Astrocyte (in vitro differentiated cells and primary cell): ENCODE measurements around the gene LAMB1. TPM values are rescaled to one million over a fixed set of nuclear protein-coding genes. Genes with fewer than 3 reads are reported as not detected.

Experiments used
- DNase-seq: peaks from one replicate; pipeline ENCODE4 v3.0.0-alpha.2; 2010; ENCODE audit warnings: low read depth
- FAIRE-seq: peaks from 2 replicates; lab custom pipeline; 2011; peaks lifted over from hg19 to GRCh38; lab: Jason Lieb, UNC
- H2AFZ ChIP-seq: 2 replicates; pipeline ENCODE4 v1.6.0; 2012; ENCODE audit warnings: low read depth, low read length, inconsistent platforms
- H3K27ac ChIP-seq: 2 replicates; pipeline ENCODE4 v1.5.1; 2011; ENCODE audit warnings: low read depth, low read length, inconsistent platforms
- H3K27me3 ChIP-seq: 2 replicates; pipeline ENCODE4 v1.6.0; 2011; ENCODE audit warnings: low read length, inconsistent platforms; ENCODE audit not compliant: insufficient read depth
- H3K36me3 ChIP-seq: 2 replicates; pipeline ENCODE4 v1.5.1; 2011; ENCODE audit warnings: low read length, inconsistent platforms; ENCODE audit not compliant: insufficient read depth
- H3K4me1 ChIP-seq: 2 replicates; pipeline ENCODE4 v1.5.1; 2011; ENCODE audit warnings: low read length, inconsistent platforms; ENCODE audit not compliant: insufficient read depth
- H3K4me2 ChIP-seq: 2 replicates; pipeline ENCODE4 v1.6.0; 2012; ENCODE audit warnings: low read length, inconsistent platforms
- H3K4me3 ChIP-seq: 2 replicates; pipeline ENCODE4 v1.5.1; 2011; ENCODE audit warnings: low read depth, mild to moderate bottlenecking, low read length, inconsistent platforms; ENCODE audit not compliant: insufficient read depth
- H3K79me2 ChIP-seq: 2 replicates; pipeline ENCODE4 v1.6.0; 2012; ENCODE audit warnings: mild to moderate bottlenecking, low read length, inconsistent platforms; ENCODE audit not compliant: insufficient read depth
- H3K9ac ChIP-seq: 2 replicates; pipeline ENCODE4 v1.6.0; 2012; ENCODE audit warnings: mild to moderate bottlenecking, low read length, inconsistent platforms
- H3K9me3 ChIP-seq: 2 replicates; pipeline ENCODE4 v1.5.1; 2012; ENCODE audit warnings: low read depth, mild to moderate bottlenecking, low read length, inconsistent platforms; ENCODE audit not compliant: insufficient read depth
- H4K20me1 ChIP-seq: 2 replicates; pipeline ENCODE4 v1.6.0; 2012; ENCODE audit warnings: low read length, inconsistent platforms; ENCODE audit not compliant: insufficient read depth
- H3K27ac Mint-ChIP-seq: one replicate; pipeline ENCODE4 v1.8.0; 2021; ENCODE audit warnings: mild to moderate bottlenecking, mixed read lengths; ENCODE audit not compliant: unreplicated experiment
- H3K27me3 Mint-ChIP-seq: one replicate; pipeline ENCODE4 v1.8.0; 2021; ENCODE audit warnings: low read depth, mixed read lengths; ENCODE audit not compliant: unreplicated experiment
- H3K36me3 Mint-ChIP-seq: one replicate; pipeline ENCODE4 v1.8.0; 2021; ENCODE audit warnings: low read depth, mixed read lengths; ENCODE audit not compliant: unreplicated experiment
- H3K4me1 Mint-ChIP-seq: one replicate; pipeline ENCODE4 v1.8.0; 2021; ENCODE audit warnings: low read depth, mixed read lengths; ENCODE audit not compliant: unreplicated experiment
- H3K4me3 Mint-ChIP-seq: one replicate; pipeline ENCODE4 v1.8.0; 2021; ENCODE audit warnings: mild to moderate bottlenecking, moderate library complexity, mixed read lengths; ENCODE audit not compliant: unreplicated experiment
- H3K9me3 Mint-ChIP-seq: one replicate; pipeline ENCODE4 v1.8.0; 2021; ENCODE audit warnings: mild to moderate bottlenecking, mixed read lengths; ENCODE audit not compliant: unreplicated experiment
- CTCF ChIP-seq: IDR thresholded peaks from 2 replicates; pipeline ENCODE4 v1.5.1; 2011; ENCODE audit warnings: low read depth, mild to moderate bottlenecking, inconsistent platforms, low read length, moderate library complexity; ENCODE audit not compliant: insufficient read depth
- EZH2 ChIP-seq: IDR thresholded peaks from 2 replicates; pipeline ENCODE4 v1.6.1; 2012; ENCODE audit warnings: mild to moderate bottlenecking, low read length, inconsistent platforms; ENCODE audit not compliant: insufficient read depth
- total RNA-seq: library from RNA; stranded (reverse); gene quantifications from 2 replicates; pipeline ENCODE4 v1.2.1, GENCODE V29; 2021

The LAMB1 gene
- total RNA-seq, 1 donor from 2014 or later, result 403 TPM

GRCh38 chr7:108024538-108024937 is 21.6 kb upstream of the LAMB1 start:
- H3K27me3 ChIP-seq, result no peaks in the 10 kb centered on the region
- H3K4me2 ChIP-seq, result no peak overlapping the region
- FAIRE-seq, result no peak
- no peaks in the 10 kb centered on the region for H3K36me3 Mint-ChIP-seq
- H3K4me3 ChIP-seq, result no peak overlapping the region
- no peak overlapping the region for H2AFZ ChIP-seq
- no peak for DNase-seq
- H3K27me3 Mint-ChIP-seq, result no peaks in the 10 kb centered on the region
- H3K27ac Mint-ChIP-seq, result no peak overlapping the region
- peaks cover 19% of the 10 kb centered on the region for H3K4me1 Mint-ChIP-seq
- no peak overlapping the region for H3K9ac ChIP-seq
- peaks cover 9% of the 10 kb centered on the region for H3K4me1 ChIP-seq
- H3K36me3 ChIP-seq, result no peaks in the 10 kb centered on the region
- no peak overlapping the region for H3K27ac ChIP-seq
- H3K4me3 Mint-ChIP-seq, result no peak overlapping the region
- TF ChIP-seq EZH2, result no peak
- TF ChIP-seq CTCF, result no peak
- no peaks in the 10 kb centered on the region for H4K20me1 ChIP-seq
- H3K9me3 Mint-ChIP-seq, result no peaks in the 10 kb centered on the region
- H3K79me2 ChIP-seq, result no peaks in the 10 kb centered on the region
- H3K9me3 ChIP-seq, result no peaks in the 10 kb centered on the region

DNA sequence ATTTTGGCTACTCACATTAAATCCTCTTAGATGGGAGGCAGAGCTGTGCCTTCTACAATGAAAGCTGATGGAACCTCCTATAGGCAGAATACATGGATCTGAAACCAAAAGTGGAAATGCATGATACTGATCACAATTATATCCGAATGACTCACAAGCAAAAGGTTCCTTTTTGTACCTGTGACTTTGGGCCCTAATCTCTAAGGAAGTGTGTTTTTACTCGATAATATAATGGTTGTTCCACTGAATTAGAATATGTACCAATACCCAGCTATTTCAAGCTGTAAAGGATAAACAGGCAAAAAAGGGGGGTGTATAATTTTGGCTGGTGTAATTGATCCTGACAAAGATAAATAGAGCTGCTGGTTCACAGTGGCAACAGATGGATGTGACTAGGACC is 17.6 kb upstream of the LAMB1 start:
- Histone ChIP-seq H4K20me1 (no peaks in the 10 kb centered on the region), H2AFZ (no peak overlapping the region), H3K27me3 (no peaks in the 10 kb centered on the region), H3K9me3 (no peaks in the 10 kb centered on the region), H3K4me1 (peaks cover 22% of the 10 kb centered on the region), H3K4me3 (no peak overlapping the region), H3K36me3 (no peaks in the 10 kb centered on the region), H3K4me2 (no peak overlapping the region), H3K9ac (no peak overlapping the region), H3K27ac (no peak overlapping the region), H3K79me2 (no peaks in the 10 kb centered on the region)
- FAIRE-seq (no peak), DNase-seq (no peak)
- Mint-ChIP-seq H3K36me3 (no peaks in the 10 kb centered on the region), H3K27me3 (no peaks in the 10 kb centered on the region), H3K4me3 (no peak overlapping the region), H3K4me1 (peaks cover 11% of the 10 kb centered on the region), H3K9me3 (no peaks in the 10 kb centered on the region), H3K27ac (no peak overlapping the region)
- TF ChIP-seq CTCF, result no peak
- no peak for TF ChIP-seq EZH2

- Histone ChIP-seq H3K79me2 (no peaks in the 10 kb centered on the region), H3K4me3 (no peak overlapping the region), H3K27me3 (no peaks in the 10 kb centered on the region), H3K27ac (no peak overlapping the region), H3K36me3 (no peaks in the 10 kb centered on the region), H3K9ac (no peak overlapping the region), H3K4me1 (peaks cover 39% of the 10 kb centered on the region), H3K4me2 (no peak overlapping the region), H3K9me3 (no peaks in the 10 kb centered on the region), H2AFZ (no peak overlapping the region), H4K20me1 (no peaks in the 10 kb centered on the region)
- DNase-seq, result no peak
- FAIRE-seq, result no peak
- Mint-ChIP-seq H3K4me3 (no peak overlapping the region), H3K4me1 (peaks cover 21% of the 10 kb centered on the region), H3K36me3 (no peaks in the 10 kb centered on the region), H3K9me3 (no peaks in the 10 kb centered on the region), H3K27me3 (no peaks in the 10 kb centered on the region), H3K27ac (no peak overlapping the region)
- TF ChIP-seq EZH2 (no peak), CTCF (no peak)
Measured at GRCh38 chr7:108018668-108019067, 15.7 kb upstream of the LAMB1 start.
